ENCODE results near the gene CELF2.
A peak's percentile ranks its signal among the peaks of the same experiment; 100 is the strongest.

DNA sequence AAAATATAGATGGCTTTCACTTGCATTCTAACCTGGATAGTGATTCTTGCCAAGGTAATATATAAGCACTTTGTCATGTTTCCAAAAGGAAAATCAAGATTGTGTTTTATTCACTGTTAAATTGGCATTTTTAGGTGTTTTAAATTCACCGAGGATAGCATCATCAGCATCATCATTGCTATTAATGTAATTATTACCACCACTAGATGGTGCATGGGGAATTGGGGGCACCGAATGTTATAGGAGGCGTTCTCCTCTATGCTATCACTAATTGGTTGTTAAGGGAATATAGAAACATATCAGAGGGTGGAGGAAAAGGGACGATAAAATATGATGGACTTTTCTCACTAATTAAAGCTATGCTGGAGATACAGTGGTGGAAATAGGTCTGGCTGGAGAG, 95.5 kb downstream of the CELF2 start:
- TF ChIP-seq CTCF (IDR thresholded peaks at IDR 0.05) (peak; percentile 34), EZH2phosphoT487 (IDR thresholded peaks at IDR 0.05) (no peak)
